ENCODE results near the gene SLC6A19. TPM values are rescaled to one million over a fixed set of nuclear protein-coding genes. Genes with fewer than 3 reads are reported as not detected.

The SLC6A19 gene
- polyA plus RNA-seq, 3 donors, result not detected

DNA sequence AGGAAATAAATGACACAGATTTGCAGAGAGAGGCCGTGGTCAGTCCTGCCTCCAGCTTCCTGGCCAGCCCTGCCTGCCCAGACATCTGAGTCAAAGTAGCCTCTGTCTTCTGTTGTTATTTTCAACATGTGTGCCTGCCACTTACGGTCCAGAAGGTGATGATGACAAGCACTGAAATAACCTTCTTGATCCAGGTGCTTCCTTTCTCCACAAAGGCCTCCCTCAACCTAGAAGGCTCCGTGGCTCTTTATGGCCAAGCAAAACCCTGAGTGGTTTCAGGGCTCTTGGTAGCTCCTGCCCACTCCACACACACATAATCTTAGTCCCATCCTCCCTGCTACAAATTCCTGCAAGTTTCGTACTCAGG lies 34.1 kb upstream of the SLC6A19 start:
- Mint-ChIP-seq H3K9me3 (peaks cover 0 to 1% (median 0%) of the 10 kb centered on the region in 7 donors), H3K27me3 (ENCODE audit: low read depth in 3 of 3) (peaks cover 11 to 23% (median 13%) of the 10 kb centered on the region in 3 donors), H3K27ac (no peak overlapping the region), H3K4me1 (peaks cover 12% of the 10 kb centered on the region), H3K4me3 (no peak overlapping the region), H3K36me3 (no peaks in the 10 kb centered on the region)
- intact Hi-C loops (cut with micrococcal nuclease), result no loop called here
- Histone ChIP-seq H3K79me2 (ENCODE audit: insufficient read depth, low read length) (no peaks in the 10 kb centered on the region), H3K27ac (ENCODE audit: low read depth in 1 of 2, low read length in 2 of 2) (no peak overlapping the region), H3K9ac (ENCODE audit: insufficient read depth, low read length, poor library complexity, severe bottlenecking) (no peak overlapping the region), H3K4me2 (replicated peaks; ENCODE audit: extremely low read depth, low read length, poor library complexity, severe bottlenecking) (no peak overlapping the region), H3K36me3 (replicated peaks in 1 of 2; ENCODE audit: control insufficient read depth in 1 of 2, insufficient read depth in 2 of 2, low read length in 2 of 2) (no peaks in the 10 kb centered on the region), H3K9me3 (replicated peaks in 1 of 2; ENCODE audit: control insufficient read depth in 1 of 2, insufficient read depth in 1 of 2, low read length in 2 of 2) (no peaks in the 10 kb centered on the region), H3K4me3 (replicated peaks in 1 of 3; ENCODE audit: low read depth in 2 of 3, low read length in 3 of 3) (no peak overlapping the region), H3K4me1 (ENCODE audit: control insufficient read depth in 1 of 2, insufficient read depth in 2 of 2, low read length in 2 of 2) (peaks cover 12 to 13% of the 10 kb centered on the region in 2 donors), H2AFZ (ENCODE audit: insufficient read depth, low read depth, low read length, poor library complexity, severe bottlenecking) (no peak overlapping the region), H3K27me3 (ENCODE audit: control insufficient read depth in 2 of 2, insufficient read depth in 2 of 2, low read length in 2 of 2) (peaks cover 0 to 8% of the 10 kb centered on the region in 2 donors), H4K20me1 (ENCODE audit: insufficient read depth, low read length) (no peaks in the 10 kb centered on the region)
- TF ChIP-seq, protein P1, sequence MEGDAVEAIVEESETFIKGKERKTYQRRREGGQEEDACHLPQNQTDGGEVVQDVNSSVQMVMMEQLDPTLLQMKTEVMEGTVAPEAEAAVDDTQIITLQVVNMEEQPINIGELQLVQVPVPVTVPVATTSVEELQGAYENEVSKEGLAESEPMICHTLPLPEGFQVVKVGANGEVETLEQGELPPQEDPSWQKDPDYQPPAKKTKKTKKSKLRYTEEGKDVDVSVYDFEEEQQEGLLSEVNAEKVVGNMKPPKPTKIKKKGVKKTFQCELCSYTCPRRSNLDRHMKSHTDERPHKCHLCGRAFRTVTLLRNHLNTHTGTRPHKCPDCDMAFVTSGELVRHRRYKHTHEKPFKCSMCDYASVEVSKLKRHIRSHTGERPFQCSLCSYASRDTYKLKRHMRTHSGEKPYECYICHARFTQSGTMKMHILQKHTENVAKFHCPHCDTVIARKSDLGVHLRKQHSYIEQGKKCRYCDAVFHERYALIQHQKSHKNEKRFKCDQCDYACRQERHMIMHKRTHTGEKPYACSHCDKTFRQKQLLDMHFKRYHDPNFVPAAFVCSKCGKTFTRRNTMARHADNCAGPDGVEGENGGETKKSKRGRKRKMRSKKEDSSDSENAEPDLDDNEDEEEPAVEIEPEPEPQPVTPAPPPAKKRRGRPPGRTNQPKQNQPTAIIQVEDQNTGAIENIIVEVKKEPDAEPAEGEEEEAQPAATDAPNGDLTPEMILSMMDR (IDR thresholded peaks at IDR 0.05), result no peak
- WGBS (ENCODE audit: insufficient coverage), result 33% methylated on average over 4 of the region's 4 CpGs
- no peak for DNase-seq

- Mint-ChIP-seq H3K4me3 (peak overlapping the region in 1 of 2 donors; percentile 71), H3K4me1 (peaks cover 11% of the 10 kb centered on the region), H3K9me3 (peaks cover 0 to 3% (median 0%) of the 10 kb centered on the region in 7 donors), H3K27ac (peak overlapping the region in 1 of 7 donors; percentile 30), H3K36me3 (no peaks in the 10 kb centered on the region), H3K27me3 (ENCODE audit: low read depth in 3 of 3) (peaks cover 11 to 23% (median 13%) of the 10 kb centered on the region in 3 donors)
- H3K27ac ChIP-seq (ENCODE audit: low read depth in 1 of 2, low read length in 2 of 2), result no peak overlapping the region
- H3K79me2 ChIP-seq (ENCODE audit: insufficient read depth, low read length), result no peaks in the 10 kb centered on the region
- no peak overlapping the region for H3K9ac ChIP-seq (ENCODE audit: insufficient read depth, low read length, poor library complexity, severe bottlenecking)
- H4K20me1 ChIP-seq (ENCODE audit: insufficient read depth, low read length), result no peaks in the 10 kb centered on the region
- intact Hi-C loops (cut with micrococcal nuclease), result loop anchor here (1.0 kb wide), 1 partner anchor 477 kb away; no protein-coding TSS in a partner anchor
- peak overlapping the region; percentile 65 for H2AFZ ChIP-seq (ENCODE audit: insufficient read depth, low read depth, low read length, poor library complexity, severe bottlenecking)
- no peak overlapping the region for H3K4me3 ChIP-seq (replicated peaks in 1 of 3; ENCODE audit: low read depth in 2 of 3, low read length in 3 of 3)
- no peak overlapping the region for H3K4me2 ChIP-seq (replicated peaks; ENCODE audit: extremely low read depth, low read length, poor library complexity, severe bottlenecking)
- peak; percentile 46 to 69 (median 64) for DNase-seq
- TF ChIP-seq, protein P1 (IDR thresholded peaks at IDR 0.05), result peak; percentile 83
- H3K36me3 ChIP-seq (replicated peaks in 1 of 2; ENCODE audit: control insufficient read depth in 1 of 2, insufficient read depth in 2 of 2, low read length in 2 of 2), result no peaks in the 10 kb centered on the region
- peaks cover 12 to 13% of the 10 kb centered on the region in 2 donors for H3K4me1 ChIP-seq (ENCODE audit: control insufficient read depth in 1 of 2, insufficient read depth in 2 of 2, low read length in 2 of 2)
- H3K9me3 ChIP-seq (replicated peaks in 1 of 2; ENCODE audit: control insufficient read depth in 1 of 2, insufficient read depth in 1 of 2, low read length in 2 of 2), result no peaks in the 10 kb centered on the region
- H3K27me3 ChIP-seq (ENCODE audit: control insufficient read depth in 2 of 2, insufficient read depth in 2 of 2, low read length in 2 of 2), result peaks cover 0 to 8% of the 10 kb centered on the region in 2 donors
- 15% methylated on average over 24 of the region's 28 CpGs for WGBS (ENCODE audit: insufficient coverage)
These were observed 33.4 kb upstream of the SLC6A19 start for GRCh38 chr5:1167728-1168709.

Measured in CD14-positive monocyte (primary cell).